K562 (cell line): Measurements from ENCODE around the gene SLC39A7. TPM values are rescaled to one million over a fixed set of nuclear protein-coding genes. Genes with fewer than 3 reads are reported as not detected.

Experiments used
- CTCFL ChIP-seq: IDR thresholded peaks from 2 replicates; pipeline ENCODE4 v1.6.1; 2011; ENCODE audit warnings: borderline replicate concordance, low read depth, mild to moderate bottlenecking, moderate library complexity, low read length; ENCODE audit not compliant: insufficient read depth, poor library complexity, severe bottlenecking
- E2F1 ChIP-seq: sonication (generic); formaldehyde crosslinking; IDR thresholded peaks from 2 replicates; pipeline ENCODE4 v1.8.1; 2023; ENCODE audit warnings: mild to moderate bottlenecking, missing genetic modification reagents, moderate library complexity
- ETV6 ChIP-seq, 3 experiments: fragments of 150-350 bp in 1 of 3; sonication (generic) in 1 of 3; formaldehyde crosslinking in 1 of 3; IDR thresholded peaks; 2 replicates each; pipeline versions ENCODE4 v1.6.1 to v1.8.0; 2014 to 2022; ENCODE audit warnings: borderline replicate concordance in 2 of 3, low read depth in 2 of 3, antibody characterized with exemption in 1 of 3, low read length in 1 of 3, mild to moderate bottlenecking in 1 of 3, missing genetic modification reagents in 1 of 3
- MEF2A ChIP-seq: IDR thresholded peaks from 2 replicates; pipeline ENCODE4 v1.6.1; 2011; ENCODE audit warnings: low read depth, mild to moderate bottlenecking, low read length, moderate library complexity; ENCODE audit not compliant: control insufficient read depth
- NCOA1 ChIP-seq: fragments of 450-650 bp; IDR thresholded peaks from 2 replicates; pipeline ENCODE4 v1.6.1; 2016; ENCODE audit warnings: low read depth
- PRDM10 ChIP-seq: fragments of 450-650 bp; IDR thresholded peaks from 2 replicates; pipeline ENCODE4 v1.6.1; 2018; ENCODE audit not compliant: partially characterized antibody
- SAP30 ChIP-seq: fragments of 200-600 bp; sonication (generic); IDR thresholded peaks from 2 replicates; pipeline ENCODE4 v1.6.1; 2012; ENCODE audit warnings: borderline replicate concordance, low read depth, mild to moderate bottlenecking, moderate library complexity, low read length, control low read depth, inconsistent platforms; ENCODE audit not compliant: insufficient read depth, poor library complexity, severe bottlenecking
- SRSF7 ChIP-seq: fragments of 200-400 bp; formaldehyde crosslinking; optimal IDR thresholded peaks from 2 replicates; pipeline ENCODE3; 2017; ENCODE audit warnings: mild to moderate bottlenecking, low read depth, low read length
- ZNF311 ChIP-seq: fragments of 250-450 bp; sonication (Bioruptor Pico); IDR thresholded peaks from 2 replicates; pipeline ENCODE4 v1.4.0; 2020; ENCODE audit warnings: mild to moderate bottlenecking, moderate library complexity
- ZNF318 ChIP-seq, 2 experiments: fragments of 450-650 bp; IDR thresholded peaks; 2 replicates each; pipeline ENCODE4 v1.6.1; 2016; ENCODE audit warnings: mild to moderate bottlenecking in 2 of 2, borderline replicate concordance in 1 of 2, low read depth in 1 of 2, moderate library complexity in 1 of 2
- polyA plus RNA-seq, 8 experiments: library from polyadenylated mRNA; depleted of rRNA in 4 of 8; stranded (reverse) in 5 of 8; unstranded in 3 of 8; fragments of >200 nt; fragmentation: Nextera tagmentation in 2 of 8; fragmentation: Illumina TruSeq in 1 of 8; extraction: Ambion mirVana in 2 of 8; extraction: Trizol in 1 of 8; gene quantifications; 2 replicates each; pipeline versions ENCODE4 v1.2.1 to v1.2.3, GENCODE V29; 2011 to 2014; ENCODE audit warnings: inconsistent platforms in 1 of 8, missing spikeins in 1 of 8
- total RNA-seq, 7 experiments: library from RNA; depleted of rRNA in 6 of 7; stranded (reverse); fragments of >200 nt in 6 of 7; fragmentation: Illumina TruSeq in 2 of 7; extraction: Trizol in 2 of 7; gene quantifications; 2 replicates each; pipeline versions ENCODE4 v1.2.1 to v1.2.3, GENCODE V29; 2011 to 2021; ENCODE audit warnings: low replicate concordance in 1 of 7

Gene SLC39A7
- total and polyA plus RNA-seq, 9 of the 15 experiments (the other 6 are each of a cell fraction or from before 2014, with no cell fraction given), result 21.7 to 169 (median 121) TPM

GRCh38 chr6:33199687-33200218 lies 914 bp upstream of the SLC39A7 start (continued):
- no peak for TF ChIP-seq PRDM10
- no peak for TF ChIP-seq ETV6 (IDR thresholded peaks at IDR 0.05; ENCODE audit: borderline replicate concordance in 1 of 2, low read depth in 2 of 2, low read length in 1 of 2)
- TF ChIP-seq ETV6 (CRISPR knock-in tag; IDR thresholded peaks at IDR 0.05; ENCODE audit: borderline replicate concordance), result no peak
- no peak for TF ChIP-seq CTCFL
- TF ChIP-seq NCOA1, result peak; percentile 29; the same call in 1 of the 2 replicates
- no peak for TF ChIP-seq SAP30
- no peak for TF ChIP-seq E2F1 (CRISPR knock-in tag)
- TF ChIP-seq ZNF311 (CRISPR knock-in tag), result no peak
- no peak for TF ChIP-seq SRSF7
- no peak for TF ChIP-seq MEF2A
- no peak for TF ChIP-seq ZNF318 (IDR thresholded peaks at IDR 0.05; ENCODE audit: borderline replicate concordance in 1 of 2, low read depth in 1 of 2)
